ENCODE measurements around the gene CSNK1G2. TPM values are rescaled to one million over a fixed set of nuclear protein-coding genes. Genes with fewer than 3 reads are reported as not detected.

Gene CSNK1G2
- total RNA-seq, 4 donors from 2014 or later, result 17.3 to 50.9 (median 26.2) TPM

DNA sequence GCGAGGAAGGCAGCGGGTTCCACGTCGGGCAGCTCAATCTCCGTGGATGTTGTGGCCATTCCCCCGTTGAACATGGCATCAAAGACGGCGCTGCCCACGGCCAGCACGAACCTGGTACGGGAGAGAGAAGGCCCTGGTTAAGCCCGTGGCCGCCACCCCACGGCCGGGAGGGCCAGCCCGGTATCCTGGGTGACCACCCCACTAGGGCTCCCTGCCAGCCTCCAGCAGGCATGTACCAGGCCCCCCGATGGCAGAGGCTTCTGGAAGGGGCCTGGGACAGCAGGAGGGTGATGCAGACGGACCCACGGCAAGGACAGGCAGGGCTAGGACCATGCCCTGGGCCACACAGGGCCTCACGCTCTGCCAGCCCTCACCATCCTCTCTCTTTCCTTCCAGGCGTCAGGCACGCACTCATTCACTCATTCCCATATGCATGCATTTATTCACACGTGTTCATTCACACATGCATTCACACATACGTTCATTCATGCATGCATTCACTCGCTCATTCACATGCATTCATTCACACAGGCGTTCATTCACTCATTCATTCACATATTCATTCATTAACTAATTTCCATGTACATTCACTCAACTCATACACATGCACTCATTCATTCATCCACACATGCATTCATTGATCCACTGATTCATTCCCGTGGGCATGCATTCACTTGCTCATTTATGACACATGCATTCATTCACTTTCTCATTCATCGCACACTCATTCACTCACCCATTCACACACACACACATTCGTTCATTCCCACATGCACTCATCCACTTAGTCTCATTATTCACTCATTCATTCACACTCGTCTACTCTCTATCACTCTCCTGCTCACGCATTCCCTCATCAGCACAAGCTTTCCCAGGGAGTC lies 56.6 kb downstream of the CSNK1G2 start:
- TF ChIP-seq, protein P1, sequence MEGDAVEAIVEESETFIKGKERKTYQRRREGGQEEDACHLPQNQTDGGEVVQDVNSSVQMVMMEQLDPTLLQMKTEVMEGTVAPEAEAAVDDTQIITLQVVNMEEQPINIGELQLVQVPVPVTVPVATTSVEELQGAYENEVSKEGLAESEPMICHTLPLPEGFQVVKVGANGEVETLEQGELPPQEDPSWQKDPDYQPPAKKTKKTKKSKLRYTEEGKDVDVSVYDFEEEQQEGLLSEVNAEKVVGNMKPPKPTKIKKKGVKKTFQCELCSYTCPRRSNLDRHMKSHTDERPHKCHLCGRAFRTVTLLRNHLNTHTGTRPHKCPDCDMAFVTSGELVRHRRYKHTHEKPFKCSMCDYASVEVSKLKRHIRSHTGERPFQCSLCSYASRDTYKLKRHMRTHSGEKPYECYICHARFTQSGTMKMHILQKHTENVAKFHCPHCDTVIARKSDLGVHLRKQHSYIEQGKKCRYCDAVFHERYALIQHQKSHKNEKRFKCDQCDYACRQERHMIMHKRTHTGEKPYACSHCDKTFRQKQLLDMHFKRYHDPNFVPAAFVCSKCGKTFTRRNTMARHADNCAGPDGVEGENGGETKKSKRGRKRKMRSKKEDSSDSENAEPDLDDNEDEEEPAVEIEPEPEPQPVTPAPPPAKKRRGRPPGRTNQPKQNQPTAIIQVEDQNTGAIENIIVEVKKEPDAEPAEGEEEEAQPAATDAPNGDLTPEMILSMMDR (IDR thresholded peaks at IDR 0.05; ENCODE audit: low read depth), result no peak

DNA sequence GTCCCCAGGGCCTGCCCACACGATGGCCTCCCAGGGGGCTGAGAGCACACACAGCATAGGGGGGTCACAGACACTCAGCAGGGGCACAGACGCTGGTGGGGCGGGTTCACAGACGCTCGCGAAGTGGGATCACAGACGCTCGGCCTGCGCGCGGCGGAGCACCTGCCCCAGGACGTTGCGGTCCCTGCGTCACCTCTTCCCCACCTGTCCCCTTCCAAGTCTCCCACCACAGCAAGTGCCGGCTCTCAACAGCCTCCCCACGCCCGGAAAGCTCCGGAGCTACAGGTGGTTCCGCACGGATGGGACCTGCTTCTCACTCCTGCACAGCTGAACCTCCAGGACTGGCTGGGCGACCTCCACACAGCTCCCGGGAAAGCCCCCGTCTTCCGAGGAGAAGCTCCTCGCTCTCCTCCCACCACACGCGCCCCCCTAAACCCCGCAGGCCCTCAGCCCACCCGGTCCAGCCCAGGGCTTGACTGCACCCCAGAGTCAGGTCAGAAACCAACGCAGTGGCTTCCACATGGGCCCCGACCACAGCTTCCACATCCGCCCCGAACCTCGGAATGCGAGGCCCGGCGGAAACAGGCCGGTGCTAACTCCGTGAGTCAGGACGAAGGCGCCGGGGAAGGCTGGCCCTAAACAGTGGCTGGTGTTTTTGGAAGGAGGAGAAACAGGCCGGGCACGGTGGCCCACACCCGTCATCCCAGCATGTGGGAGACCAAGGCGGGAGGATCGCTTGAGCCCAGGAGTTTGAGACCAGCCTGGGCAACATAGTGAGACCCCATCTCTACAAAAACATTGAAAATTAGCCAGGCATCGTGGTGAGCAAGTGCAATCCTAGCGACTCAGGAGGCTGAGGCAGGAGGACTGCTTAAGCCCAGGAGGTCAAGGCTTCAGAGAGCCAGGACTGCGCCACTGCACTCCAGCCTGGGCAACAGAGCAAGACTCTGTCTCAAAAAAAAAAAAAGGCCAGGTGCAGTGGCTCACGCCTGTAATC lies 58.0 kb downstream of the CSNK1G2 start:
- TF ChIP-seq, protein P1 (IDR thresholded peaks at IDR 0.05; ENCODE audit: low read depth), result no peak

DNA sequence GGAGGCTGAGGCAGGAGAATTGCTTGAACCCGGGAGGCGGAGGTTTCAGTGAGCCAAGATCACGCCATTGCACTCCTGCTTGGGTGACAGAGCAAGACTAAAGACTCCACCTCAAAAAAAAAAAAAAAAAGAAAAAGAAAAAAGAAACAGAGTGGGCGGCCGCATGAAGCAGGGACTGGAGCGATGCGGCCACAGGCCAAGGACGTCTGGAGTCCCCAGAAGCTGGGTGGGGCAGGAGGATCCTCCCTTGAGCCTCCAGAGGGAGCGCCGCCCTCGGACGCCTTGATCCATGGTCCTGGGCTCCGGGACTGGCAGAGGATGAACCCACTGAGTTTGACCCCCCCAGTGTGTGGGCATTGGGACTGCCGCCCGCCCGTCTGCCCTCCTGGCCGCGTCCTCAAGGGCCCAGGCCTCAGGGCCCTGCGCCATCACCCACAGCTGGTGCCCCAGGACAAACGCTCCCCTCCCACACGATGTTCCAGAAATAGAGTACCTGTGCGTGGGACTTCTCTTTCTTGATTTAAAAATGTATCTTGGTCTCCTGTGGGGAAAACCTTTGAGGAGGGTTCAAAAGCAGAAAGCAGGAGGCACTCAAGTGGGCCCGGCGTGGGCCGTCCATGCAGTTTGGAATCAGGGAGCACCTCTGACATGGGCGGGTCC lies 59.0 kb downstream of the CSNK1G2 start:
- TF ChIP-seq, protein P1 (IDR thresholded peaks at IDR 0.05; ENCODE audit: low read depth), result no peak

DNA sequence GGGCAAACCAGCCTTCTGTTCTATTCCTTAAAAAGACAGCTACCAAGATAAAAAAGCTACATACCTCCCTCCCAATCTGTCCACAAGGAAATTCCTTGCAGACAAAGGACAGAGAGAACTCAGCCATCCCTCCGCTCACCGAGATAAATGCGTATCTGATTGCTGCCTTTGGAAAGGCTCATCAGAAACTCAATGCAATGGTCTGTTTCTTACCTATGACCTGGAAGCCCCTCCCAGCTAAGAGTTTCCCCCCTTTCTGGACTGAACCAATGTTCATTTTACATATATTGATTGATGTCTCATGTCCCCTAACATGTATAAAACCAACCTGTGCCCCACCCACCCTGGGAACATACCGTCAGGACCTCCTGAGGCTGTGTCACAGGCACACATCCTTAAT lies 62.9 kb downstream of the CSNK1G2 start:
- TF ChIP-seq, protein P1 (IDR thresholded peaks at IDR 0.05; ENCODE audit: low read depth), result no peak

DNA sequence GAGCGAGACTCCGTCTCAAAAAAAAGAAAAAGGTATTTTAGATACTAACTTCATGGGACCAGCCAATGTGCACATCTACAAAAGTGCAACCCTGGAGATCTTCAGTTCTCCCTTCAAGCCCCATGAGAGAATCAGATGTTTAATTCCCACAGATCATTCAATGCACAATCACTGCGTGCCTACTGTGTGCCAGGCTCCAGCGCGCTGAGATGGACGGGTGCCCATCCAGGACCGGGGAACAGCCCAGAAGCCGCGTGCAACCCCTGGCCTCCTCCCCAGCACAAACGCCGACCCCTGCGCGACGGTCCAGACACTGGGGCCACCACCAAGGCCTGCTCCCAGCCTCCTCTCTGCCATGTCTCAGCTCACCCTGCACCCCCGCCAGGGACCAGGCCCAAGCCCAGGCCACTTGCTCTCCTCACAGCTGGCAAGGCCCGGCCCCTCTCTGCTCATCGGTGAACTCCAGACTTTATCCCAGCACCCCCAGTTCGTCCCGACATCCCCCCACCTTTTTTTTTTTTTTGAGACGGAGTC lies 69.2 kb downstream of the CSNK1G2 start:
- TF ChIP-seq, protein P1 (IDR thresholded peaks at IDR 0.05; ENCODE audit: low read depth), result no peak

DNA sequence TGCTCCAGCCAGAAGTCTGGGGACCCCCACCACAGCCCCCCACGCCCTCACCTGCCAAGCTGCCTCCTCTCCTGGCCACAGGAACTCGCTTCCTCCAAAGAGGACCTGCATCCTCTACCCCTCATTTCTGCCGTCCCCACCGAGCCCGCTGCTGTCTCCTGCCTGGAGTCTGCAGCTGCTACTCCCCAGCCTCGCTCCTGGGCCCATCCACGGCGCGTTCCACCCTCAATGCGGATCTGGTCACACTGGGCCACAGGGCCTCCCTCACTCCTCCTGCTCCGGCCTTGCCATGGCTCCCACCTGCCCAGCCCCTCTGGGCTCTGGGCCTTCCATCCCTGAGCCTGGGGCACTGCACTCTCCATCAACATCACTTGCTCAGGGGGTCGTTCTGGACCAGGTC lies 70.2 kb downstream of the CSNK1G2 start:
- TF ChIP-seq, protein P1 (IDR thresholded peaks at IDR 0.05; ENCODE audit: low read depth), result no peak

All from subcutaneous adipose tissue (tissue), 4 donors.